Stimulated activated CD4-positive, alpha-beta T cell treated with anti-CD3 and anti-CD28 coated beads, Interleukin-1b, Interleukin-23, amount 100 ng/mL, for 48 hours (primary cell): ENCODE results near the gene BTBD16.

Experiments
- DNase-seq: peaks from one replicate; pipeline ENCODE4 v3.0.0-alpha.2; 2020

Gene BTBD16

DNA sequence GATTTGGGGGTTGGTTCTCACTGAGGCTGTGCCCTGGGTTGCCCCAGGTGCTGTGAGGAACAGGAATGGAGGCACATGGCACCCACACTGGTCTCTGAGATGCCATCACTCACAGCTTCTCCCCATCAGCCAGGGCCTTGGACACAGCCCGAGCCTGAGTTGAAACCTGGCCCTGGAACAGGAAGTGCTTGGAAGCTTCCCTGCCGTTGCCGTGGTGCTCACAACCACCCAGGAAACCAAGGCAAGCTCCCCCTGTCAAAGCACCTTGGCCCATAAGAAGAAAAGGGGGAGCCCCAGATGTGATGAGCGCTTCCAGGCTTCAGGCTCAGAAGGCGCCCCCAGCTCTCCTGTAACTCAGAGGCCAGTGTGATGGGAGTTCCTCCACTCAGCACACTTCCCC lies at the start of gene BTBD16:
Gene BTBD16 (plus strand): TSS at position 221 of the 400 bp plus-strand sequence. CDS start 3,786 bp downstream, outside the sequence.
- DNase-seq: no peak

DNA sequence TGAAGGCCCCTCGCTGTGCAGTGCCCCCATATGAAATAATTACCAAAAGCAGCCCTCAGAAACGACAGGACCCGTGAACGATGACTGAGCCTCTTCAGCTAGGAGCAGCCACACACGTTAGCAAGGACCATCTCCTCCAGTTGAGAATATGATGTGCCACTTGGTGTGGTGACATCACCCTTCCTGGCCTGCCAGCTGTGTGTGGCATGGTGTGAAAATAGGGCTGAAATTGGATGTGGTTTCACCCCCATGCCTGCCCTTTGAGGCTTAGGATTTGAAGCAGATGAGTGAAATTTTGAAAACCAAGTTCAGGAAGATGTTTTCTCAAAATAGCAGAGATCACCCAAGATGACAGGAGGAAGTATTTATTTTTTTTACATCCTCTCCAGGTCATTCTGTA lies 49.1 kb upstream of the BTBD16 start:
- DNase-seq: no peak

GRCh38 chr10:122222638-122223037 lies 48.5 kb upstream of the BTBD16 start:
- DNase-seq: no peak

DNA sequence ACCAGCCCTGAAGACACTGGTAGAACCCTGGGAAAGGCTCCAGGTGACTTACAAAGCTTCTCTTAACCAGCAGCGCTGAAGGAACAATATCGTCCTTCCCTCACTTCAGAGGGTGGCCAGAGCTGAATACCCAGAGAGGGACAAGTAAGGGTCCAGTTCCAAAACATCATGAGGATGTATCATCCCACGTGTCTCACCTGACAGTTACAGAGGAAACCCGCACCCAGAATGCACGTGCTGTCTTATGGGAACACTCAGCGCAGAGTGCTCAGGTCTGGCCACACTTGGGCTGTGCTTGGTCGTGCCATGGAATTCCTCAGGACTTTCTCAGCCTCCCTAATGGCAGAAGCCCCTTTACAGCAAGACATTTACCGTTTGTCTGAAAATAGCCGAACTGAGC lies 46.9 kb upstream of the BTBD16 start:
- no peak for DNase-seq

DNA sequence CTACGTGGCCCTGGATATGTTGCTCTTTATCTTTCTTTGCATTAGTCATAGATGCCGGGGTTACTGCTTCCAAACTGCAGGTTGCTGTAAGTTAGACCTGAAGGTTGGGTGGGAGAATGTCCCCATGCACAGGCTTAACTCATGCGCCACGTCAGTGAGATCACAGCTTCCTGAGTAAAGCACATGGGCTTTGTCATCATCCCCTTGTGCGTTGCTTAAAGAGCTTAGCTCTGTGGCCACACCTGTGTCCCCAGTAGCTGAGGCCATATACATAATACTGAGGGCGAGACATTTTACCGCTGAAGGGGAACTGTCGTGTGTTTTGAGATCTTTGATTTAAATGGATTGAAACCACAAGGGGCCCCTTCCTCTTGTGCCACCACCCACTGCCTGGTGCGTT lies 45.8 kb upstream of the BTBD16 start:
- DNase-seq: no peak

DNA sequence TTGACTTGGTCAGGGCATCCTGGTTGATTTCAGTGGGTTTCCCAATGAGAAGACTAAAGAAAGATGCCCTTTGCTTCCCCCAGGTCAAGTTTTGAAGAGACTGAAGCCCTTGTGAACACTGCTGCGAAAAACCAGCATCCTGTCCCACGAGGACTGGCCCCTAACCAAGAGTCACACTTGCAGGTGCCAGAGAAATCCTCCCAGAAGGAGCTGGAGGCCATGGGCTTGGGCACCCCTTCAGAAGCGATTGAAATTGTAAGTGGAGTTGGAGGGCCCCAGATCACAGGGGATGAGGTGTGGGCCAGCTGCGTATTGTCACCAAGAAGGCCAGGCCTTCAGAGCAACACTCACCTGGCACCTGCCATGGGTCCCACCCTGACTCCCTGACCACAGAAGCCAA lies 43.3 kb upstream of the BTBD16 start:
- no peak for DNase-seq

GRCh38 chr10:122229666-122230065 lies 41.4 kb upstream of the BTBD16 start:
- no peak for DNase-seq

GRCh38 chr10:122230222-122230621 lies 40.9 kb upstream of the BTBD16 start:
- no peak for DNase-seq

GRCh38 chr10:122232769-122233168 lies 38.3 kb upstream of the BTBD16 start:
- DNase-seq: no peak

- no peak for DNase-seq
These were observed 37.2 kb upstream of the BTBD16 start for GRCh38 chr10:122233857-122234348.

- no peak for DNase-seq
These were observed 36.7 kb upstream of the BTBD16 start for GRCh38 chr10:122234416-122234815.

- no peak for DNase-seq
These were observed 34.3 kb upstream of the BTBD16 start for GRCh38 chr10:122236690-122237306.

DNA sequence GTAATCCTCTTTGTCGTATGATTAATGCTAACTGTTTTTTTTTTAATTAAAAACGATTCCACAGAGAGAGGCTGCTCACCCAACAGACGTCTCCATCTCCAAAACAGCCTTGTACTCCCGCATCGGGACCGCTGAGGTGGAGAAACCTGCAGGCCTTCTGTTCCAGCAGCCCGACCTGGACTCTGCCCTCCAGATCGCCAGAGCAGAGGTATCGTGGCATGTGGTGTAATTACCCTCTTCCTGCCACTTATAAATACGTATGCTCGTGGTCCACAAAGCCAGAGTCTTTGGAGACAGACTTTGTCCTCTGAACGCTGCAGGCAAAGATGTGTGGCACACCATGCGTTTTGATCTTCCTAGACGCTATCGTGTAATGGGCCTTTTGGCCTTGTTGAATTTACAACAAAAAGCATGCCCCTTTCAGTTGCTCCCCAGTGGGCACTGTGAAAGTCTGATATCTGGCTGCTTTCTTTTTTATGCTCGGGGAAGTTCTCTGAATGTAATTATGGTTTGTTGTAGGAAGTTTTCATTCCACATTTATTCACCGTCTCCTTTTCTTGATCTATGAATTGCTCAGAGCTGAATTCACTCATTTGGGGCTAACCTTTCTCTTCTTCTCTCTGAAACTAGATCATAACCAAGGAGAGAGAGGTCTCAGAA lies 33.6 kb upstream of the BTBD16 start:
- DNase-seq: no peak

DNA sequence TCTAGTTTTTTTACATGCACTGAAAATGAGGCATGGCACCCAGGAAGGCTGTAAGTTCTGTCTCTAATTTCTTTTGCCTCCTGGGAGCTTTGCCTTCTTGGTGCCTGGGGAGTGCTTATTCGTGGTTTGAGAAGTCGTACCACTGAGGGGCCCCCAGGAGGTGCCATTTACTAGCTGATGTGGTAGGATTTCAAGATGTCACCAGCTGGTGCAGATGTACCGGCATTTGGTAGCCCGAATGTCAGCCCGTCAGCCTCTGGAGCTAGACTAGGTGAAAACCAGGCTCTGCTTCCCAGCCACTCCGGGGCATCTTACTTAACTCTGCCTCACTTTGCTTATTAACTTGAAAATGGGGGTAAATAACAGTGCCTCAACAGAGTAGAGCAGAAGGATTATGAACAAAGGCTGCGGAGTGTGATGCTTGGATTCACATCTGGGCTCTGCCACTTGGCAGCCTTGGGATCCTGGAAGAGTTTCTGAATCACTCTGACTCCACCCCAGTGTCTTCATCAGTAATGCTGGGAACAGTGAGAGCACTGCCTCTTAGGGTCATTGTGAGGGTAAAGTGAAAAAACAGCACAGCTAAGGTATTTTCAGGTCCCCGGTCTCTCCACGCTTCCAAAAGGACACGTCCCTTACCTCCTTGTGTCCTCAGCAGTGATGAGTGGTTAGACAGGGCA lies 31.4 kb upstream of the BTBD16 start:
- no peak for DNase-seq

DNA sequence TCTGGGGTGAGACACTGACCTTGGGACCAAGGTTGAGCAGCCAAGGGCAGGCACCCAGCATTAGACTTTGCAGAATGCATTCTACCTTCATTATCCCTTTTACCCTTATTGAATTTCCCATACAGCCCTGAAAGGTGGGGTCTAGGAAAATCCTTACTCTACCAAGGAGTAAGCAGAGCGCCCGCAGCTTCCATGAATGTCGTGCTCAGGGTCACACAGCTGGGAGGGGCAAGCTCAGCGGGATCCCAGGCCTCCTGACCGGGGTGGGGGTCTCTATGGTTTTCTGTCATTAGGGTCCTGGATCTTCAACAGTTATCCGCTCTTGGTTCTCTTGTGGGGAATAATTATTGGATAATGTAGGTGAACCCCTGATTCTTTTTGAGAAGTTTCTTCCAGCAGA lies 30.7 kb upstream of the BTBD16 start:
- DNase-seq: no peak

DNA sequence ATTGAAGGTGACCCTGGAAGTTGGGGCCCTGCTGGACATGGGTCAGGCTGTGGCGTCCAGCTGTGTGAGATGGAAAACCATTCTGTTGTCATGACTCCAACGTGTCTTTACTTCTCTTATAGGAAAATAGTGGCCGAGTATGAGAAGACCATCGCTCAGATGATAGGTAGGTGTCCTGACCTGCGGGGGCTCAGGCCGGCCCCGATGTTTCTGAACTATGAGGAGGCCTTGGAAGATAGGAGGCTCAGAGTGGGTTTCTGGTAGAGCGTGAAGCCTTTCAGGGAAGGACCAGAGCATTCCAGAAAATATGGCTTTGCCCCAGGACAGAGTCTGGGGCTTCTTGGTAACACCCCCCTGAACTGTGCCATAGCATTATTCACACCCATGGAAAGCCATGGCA lies 29.3 kb upstream of the BTBD16 start:
- DNase-seq: no peak

DNA sequence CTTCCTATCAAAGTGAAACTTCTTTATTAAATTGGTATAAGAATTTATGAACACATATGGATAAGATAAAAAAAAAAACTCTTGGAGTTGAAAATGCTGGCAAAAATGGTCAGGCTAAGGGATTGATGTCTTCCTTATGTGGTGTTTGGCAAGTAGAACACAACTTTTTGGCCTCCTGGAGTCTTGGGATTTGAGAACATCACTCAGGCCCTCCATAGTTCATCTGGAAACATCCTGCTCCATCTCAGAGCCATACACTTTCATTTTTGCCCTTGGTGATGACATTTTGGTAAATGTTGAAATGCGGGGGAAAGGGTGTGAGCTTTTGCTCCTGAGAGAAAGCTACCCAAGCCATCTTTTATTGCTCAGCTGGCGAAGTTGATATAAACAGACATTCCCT lies 27.5 kb upstream of the BTBD16 start:
- no peak for DNase-seq

GRCh38 chr10:122244001-122244975 lies 26.8 kb upstream of the BTBD16 start:
- DNase-seq: no peak

- no peak for DNase-seq
These were observed 26.0 kb upstream of the BTBD16 start for GRCh38 chr10:122245136-122245535.

- no peak for DNase-seq
These were observed 25.2 kb upstream of the BTBD16 start for GRCh38 chr10:122245897-122246296.

GRCh38 chr10:122246830-122247520 lies 24.1 kb upstream of the BTBD16 start:
- no peak for DNase-seq
